IMR-90 (cell line): ENCODE results near the gene XRCC3. TPM values are rescaled to one million over a fixed set of nuclear protein-coding genes. Genes with fewer than 3 reads are reported as not detected.

Experiments used
- ATAC-seq: fragments of 200-7000 bp; cut with Tn5 transposase; 2 replicates; pipeline ENCODE4 v1.9.1; 2020; ENCODE audit warnings: low read depth, mild to moderate bottlenecking, moderate library complexity
- BruUV-seq: library from RNA; stranded (reverse); fragments of 400-500 nt; replicated peaks from 2 replicates; lab custom pipeline; 2021; lab: Mats Ljungman, UMichigan
- CTCF ChIA-PET: fragments of 300-600 bp; formaldehyde crosslinking; extraction: SDS; loops from one replicate; lab custom pipeline; 2021; ENCODE audit warnings: antibody characterized with exemption; lab: Yijun Ruan, JAX
- POLR2A ChIA-PET: fragments of 300-600 bp; sonication (Branson Sonifier 250); formaldehyde crosslinking; loops from one replicate; lab custom pipeline; 2022; ENCODE audit warnings: antibody characterized with exemption; ENCODE audit not compliant: unreplicated experiment; lab: Charles Lee
- DNase-seq: peaks from one replicate; pipeline ENCODE4 v3.0.0; 2013
- H2AFZ ChIP-seq: replicated peaks from 2 replicates; pipeline ENCODE3; 2013; ENCODE audit warnings: low read length, mild to moderate bottlenecking; ENCODE audit not compliant: poor library complexity
- H2AK5ac ChIP-seq: 2 replicates; pipeline ENCODE4 v1.6.1; 2013; ENCODE audit warnings: low read depth, low read length, inconsistent platforms
- H2AK9ac ChIP-seq: replicated peaks from 2 replicates; pipeline ENCODE3; 2013; ENCODE audit warnings: mild to moderate bottlenecking, low read depth, low read length, moderate library complexity; ENCODE audit not compliant: poor library complexity
- H2BK120ac ChIP-seq: 2 replicates; pipeline ENCODE4 v1.6.1; 2013; ENCODE audit warnings: low read depth, low read length, inconsistent platforms
- H2BK15ac ChIP-seq: 3 replicates; pipeline ENCODE4 v1.6.1; 2013; ENCODE audit warnings: low read depth, low read length, inconsistent platforms
- H2BK20ac ChIP-seq: 2 replicates; pipeline ENCODE4 v1.6.1; 2013; ENCODE audit warnings: low read depth, mild to moderate bottlenecking, inconsistent platforms, low read length, moderate library complexity
- H2BK5ac ChIP-seq: 2 replicates; pipeline ENCODE4 v1.6.1; 2013; ENCODE audit warnings: mild to moderate bottlenecking, low read depth, low read length, inconsistent platforms; ENCODE audit not compliant: poor library complexity, severe bottlenecking
- H3K14ac ChIP-seq: replicated peaks from 2 replicates; pipeline ENCODE4 v1.6.1; 2013; ENCODE audit warnings: low read depth, low read length, inconsistent platforms
- H3K18ac ChIP-seq: 2 replicates; pipeline ENCODE4 v1.6.1; 2013; ENCODE audit warnings: low read depth, low read length, control low read depth
- H3K23ac ChIP-seq: 2 replicates; pipeline ENCODE4 v1.6.1; 2013; ENCODE audit warnings: low read depth, low read length, inconsistent platforms
- H3K27ac ChIP-seq: 2 replicates; pipeline ENCODE4 v1.5.1; 2013; ENCODE audit warnings: mild to moderate bottlenecking, control low read depth, low read length; ENCODE audit not compliant: insufficient read depth
- H3K27me3 ChIP-seq: 2 replicates; pipeline ENCODE4 v1.6.1; 2013; ENCODE audit warnings: low read length; ENCODE audit not compliant: control insufficient read depth, insufficient read depth
- H3K36me3 ChIP-seq: 2 replicates; pipeline ENCODE4 v1.6.1; 2013; ENCODE audit warnings: low read length, mixed read lengths; ENCODE audit not compliant: control insufficient read depth, insufficient read depth
- H3K4ac ChIP-seq: 2 replicates; pipeline ENCODE4 v1.6.1; 2013; ENCODE audit warnings: low read depth, low read length, inconsistent platforms
- H3K4me1 ChIP-seq: 2 replicates; pipeline ENCODE4 v1.6.1; 2013; ENCODE audit warnings: low read length, mixed read lengths; ENCODE audit not compliant: control insufficient read depth, insufficient read depth
- H3K4me2 ChIP-seq: 2 replicates; pipeline ENCODE4 v1.6.1; 2013; ENCODE audit warnings: low read depth, mild to moderate bottlenecking, control low read depth, low read length, moderate library complexity
- H3K4me3 ChIP-seq: 2 replicates; pipeline ENCODE4 v1.5.1; 2013; ENCODE audit warnings: low read depth, mild to moderate bottlenecking, control low read depth, low read length, moderate library complexity; ENCODE audit not compliant: insufficient read depth
- H3K56ac ChIP-seq: 2 replicates; pipeline ENCODE4 v1.6.1; 2013; ENCODE audit warnings: low read length, inconsistent platforms; ENCODE audit not compliant: insufficient read depth; ENCODE audit errors: extremely low read depth
- H3K79me1 ChIP-seq, 2 experiments: 2 replicates each; pipeline ENCODE4 v1.6.1; 2013; ENCODE audit warnings: low read length in 2 of 2, inconsistent platforms in 1 of 2, low read depth in 1 of 2
- H3K9ac ChIP-seq: 2 replicates; pipeline ENCODE4 v1.6.1; 2013; ENCODE audit warnings: low read depth, low read length, control low read depth
- H3K9me1 ChIP-seq: 2 replicates; pipeline ENCODE4 v1.6.1; 2013; ENCODE audit warnings: low read length, inconsistent platforms; ENCODE audit not compliant: insufficient read depth
- H3K9me3 ChIP-seq: 2 replicates; pipeline ENCODE4 v1.6.1; 2013; ENCODE audit warnings: low read length; ENCODE audit not compliant: control insufficient read depth, insufficient read depth
- H4K20me1 ChIP-seq: 2 replicates; pipeline ENCODE4 v1.6.1; 2013; ENCODE audit warnings: low read length, inconsistent platforms; ENCODE audit not compliant: insufficient read depth
- H4K5ac ChIP-seq: 2 replicates; pipeline ENCODE4 v1.6.1; 2013; ENCODE audit warnings: mild to moderate bottlenecking, low read depth, low read length, control low read depth
- H4K8ac ChIP-seq, 2 experiments: 2 replicates each; pipeline ENCODE4 v1.6.1; 2013; ENCODE audit warnings: low read depth in 2 of 2, low read length in 2 of 2, control low read depth in 1 of 2, inconsistent platforms in 1 of 2
- H4K91ac ChIP-seq: 2 replicates; pipeline ENCODE4 v1.6.1; 2013; ENCODE audit warnings: low read depth, low read length, inconsistent platforms; ENCODE audit not compliant: insufficient read depth
- BHLHE40 ChIP-seq: fragments of 150-350 bp; IDR thresholded peaks from 2 replicates; pipeline ENCODE4 v1.6.1; 2016; ENCODE audit warnings: mild to moderate bottlenecking, low read depth, low read length
- CEBPB ChIP-seq: IDR thresholded peaks from 2 replicates; pipeline ENCODE4 v1.6.1; 2012; ENCODE audit warnings: low read depth, low read length, improper control_type of control experiment
- CHD1 ChIP-seq: IDR thresholded peaks from 2 replicates; pipeline ENCODE4 v1.6.1; 2012; ENCODE audit warnings: low read depth, low read length, improper control_type of control experiment
- FOS ChIP-seq: fragments of 150-350 bp; IDR thresholded peaks from 2 replicates; pipeline ENCODE4 v1.6.1; 2016; ENCODE audit warnings: low read depth, low read length
- MAFK ChIP-seq: IDR thresholded peaks from 2 replicates; pipeline ENCODE4 v1.6.1; 2012; ENCODE audit warnings: low read depth, low read length, improper control_type of control experiment
- MAZ ChIP-seq: IDR thresholded peaks from 2 replicates; pipeline ENCODE4 v1.6.1; 2012; ENCODE audit warnings: low read depth, mild to moderate bottlenecking, low read length, improper control_type of control experiment, moderate library complexity, borderline replicate concordance
- MXI1 ChIP-seq: IDR thresholded peaks from 2 replicates; pipeline ENCODE4 v1.6.1; 2012; ENCODE audit warnings: low read depth, mild to moderate bottlenecking, low read length, moderate library complexity, borderline replicate concordance
- NFE2L2 ChIP-seq: fragments of 150-350 bp; IDR thresholded peaks from 2 replicates; pipeline ENCODE4 v1.6.1; 2016; ENCODE audit warnings: low read depth, mild to moderate bottlenecking, low read length
- POLR2A ChIP-seq: IDR thresholded peaks from 2 replicates; pipeline ENCODE4 v1.6.1; 2012; ENCODE audit warnings: mild to moderate bottlenecking, low read depth, low read length
- RAD21 ChIP-seq: IDR thresholded peaks from 2 replicates; pipeline ENCODE4 v1.6.1; 2012; ENCODE audit warnings: low read length, improper control_type of control experiment
- RCOR1 ChIP-seq: IDR thresholded peaks from 2 replicates; pipeline ENCODE4 v1.6.1; 2012; ENCODE audit warnings: mild to moderate bottlenecking, low read length, improper control_type of control experiment; ENCODE audit not compliant: insufficient replicate concordance
- RFX5 ChIP-seq: IDR thresholded peaks from 2 replicates; pipeline ENCODE4 v1.8.0; 2012; ENCODE audit warnings: low read depth, mild to moderate bottlenecking, low read length, moderate library complexity
- SMC3 ChIP-seq: fragments of 150-350 bp; IDR thresholded peaks from 2 replicates; pipeline ENCODE4 v1.6.1; 2016; ENCODE audit warnings: low read depth, mild to moderate bottlenecking, antibody characterized with exemption, low read length, moderate library complexity
- WGBS, 2 experiments: methylation state at CpG; one replicate each; pipeline versions ENCODE4 v1.1.5 to v1.1.7; 2013; ENCODE audit warnings: missing lambda C conversion rate in 2 of 2; ENCODE audit not compliant: insufficient read length in 1 of 2; ENCODE audit errors: extremely low coverage in 2 of 2; 5-methylcytosine and 5-hydroxymethylcytosine counted together
- dilution Hi-C: fragments of 300-500 bp; cut with HindIII; formaldehyde crosslinking; loops from one replicate; pipeline ENCODE4 v1.14.3; 2018; ENCODE audit warnings: low sequenced_read_pairs; ENCODE audit not compliant: unreplicated experiment
- in situ Hi-C: fragments of 300-500 bp; cut with MboI; formaldehyde crosslinking; loops from 3 replicates; pipeline ENCODE4 v1.14.3; 2019; ENCODE audit warnings: low sequenced_read_pairs, inconsistent platforms, mixed read lengths
- intact Hi-C: fragments of 100-400 bp; cut with micrococcal nuclease; formaldehyde crosslinking; loops from 2 replicates; pipeline ENCODE4 v1.10.0; 2022
- polyA plus RNA-seq, 3 experiments: library from polyadenylated mRNA; depleted of rRNA; stranded (reverse); fragments of >200 nt; gene quantifications; 2 replicates each; pipeline ENCODE4 v1.2.3, GENCODE V29; 2012; ENCODE audit warnings: low replicate concordance in 1 of 3
- total RNA-seq: library from RNA; depleted of rRNA; stranded (reverse); fragments of >200 nt; gene quantifications from 2 replicates; pipeline ENCODE4 v1.2.3, GENCODE V29; 2012
- TF ChIP-seq, protein P1 (sequence below): fragments of 150-350 bp; IDR thresholded peaks from 2 replicates; pipeline ENCODE4 v1.6.1; 2016; ENCODE audit warnings: low read depth, mild to moderate bottlenecking, low read length, moderate library complexity, borderline replicate concordance
- TF ChIP-seq, protein P2 (sequence below): fragments of 150-350 bp; IDR thresholded peaks from 2 replicates; pipeline ENCODE4 v1.6.1; 2017; ENCODE audit warnings: mild to moderate bottlenecking, antibody characterized with exemption, low read length, low read depth
- TF ChIP-seq, protein P3 (sequence below): conservative IDR thresholded peaks from 2 replicates; pipeline ENCODE4 v1.5.1; 2012; ENCODE audit warnings: mild to moderate bottlenecking, low read depth, low read length, improper control_type of control experiment

The XRCC3 gene
- total and polyA plus RNA-seq, 2 of the 4 experiments (the other 2 are of a cell fraction): 8.1 to 9.5 TPM

DNA sequence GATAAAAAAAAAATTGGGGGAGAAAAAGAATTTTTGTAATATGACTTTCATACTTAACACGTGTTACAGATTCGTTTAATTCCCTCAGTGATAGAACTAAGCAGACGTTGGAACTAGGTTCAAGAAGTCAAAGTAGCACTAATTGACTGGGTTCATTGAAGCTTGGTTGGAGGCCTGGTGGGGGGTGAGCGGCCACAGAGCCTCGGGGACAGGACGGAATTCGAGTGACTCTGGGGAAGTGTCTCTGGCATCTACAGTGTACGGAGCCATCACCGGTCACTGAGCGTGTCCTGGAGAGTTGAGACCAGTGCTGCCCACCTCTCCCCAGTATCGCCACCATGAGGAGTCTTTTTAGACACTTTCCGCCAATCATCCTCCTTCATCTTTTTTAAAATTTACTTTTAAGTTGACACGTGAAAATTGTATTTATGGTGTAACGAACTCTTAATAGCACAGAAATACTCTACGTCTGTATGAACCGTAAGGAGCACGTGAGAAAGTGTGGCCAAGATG is 1.7 kb upstream of the XRCC3 start:
- no peak overlapping the region for H4K91ac ChIP-seq
- peaks cover 32 to 79% of the 10 kb centered on the region in 2 experiments for H3K79me1 ChIP-seq
- peaks cover 10% of the 10 kb centered on the region for H3K4me1 ChIP-seq
- no peak for ATAC-seq
- no TSS peak for BruUV-seq
- H3K18ac ChIP-seq: no peak overlapping the region
- H3K4me3 ChIP-seq: peak overlapping the region; percentile 83; the same call in 1 of the 2 replicates
- H2AK5ac ChIP-seq: no peak overlapping the region
- dilution Hi-C loops: no loop called here
- ChIA-PET POLR2A (no interaction called here), CTCF (no interaction called here)
- H3K56ac ChIP-seq: no peak overlapping the region
- H2BK5ac ChIP-seq: no peak overlapping the region
- H3K27ac ChIP-seq: no peak overlapping the region
- peaks cover 54% of the 10 kb centered on the region for H4K20me1 ChIP-seq
- peaks cover 14% of the 10 kb centered on the region for H3K9me1 ChIP-seq
- H3K4ac ChIP-seq: no peak overlapping the region
- H3K9ac ChIP-seq: peak overlapping the region; percentile 61; the same call in 1 of the 2 replicates
- no peak overlapping the region for H2BK20ac ChIP-seq
- no peak overlapping the region for H3K14ac ChIP-seq
- in situ Hi-C loops: no loop called here
- no peaks in the 10 kb centered on the region for H3K36me3 ChIP-seq
- H4K8ac ChIP-seq: no peak overlapping the region
- no peak for DNase-seq
- intact Hi-C loops: loop anchor here (5.0 kb wide), 1 partner anchor 265 kb away; no protein-coding TSS in a partner anchor
- H2BK15ac ChIP-seq: no peak overlapping the region
- no peaks in the 10 kb centered on the region for H3K9me3 ChIP-seq
- no peak overlapping the region for H2BK120ac ChIP-seq
- H2AFZ ChIP-seq: no peak overlapping the region
- H3K27me3 ChIP-seq: no peaks in the 10 kb centered on the region
- H3K23ac ChIP-seq: no peak overlapping the region
- no peak for TF ChIP-seq FOS
- no peak for TF ChIP-seq NFE2L2
- no peak for TF ChIP-seq RAD21
- TF ChIP-seq, protein P1, sequence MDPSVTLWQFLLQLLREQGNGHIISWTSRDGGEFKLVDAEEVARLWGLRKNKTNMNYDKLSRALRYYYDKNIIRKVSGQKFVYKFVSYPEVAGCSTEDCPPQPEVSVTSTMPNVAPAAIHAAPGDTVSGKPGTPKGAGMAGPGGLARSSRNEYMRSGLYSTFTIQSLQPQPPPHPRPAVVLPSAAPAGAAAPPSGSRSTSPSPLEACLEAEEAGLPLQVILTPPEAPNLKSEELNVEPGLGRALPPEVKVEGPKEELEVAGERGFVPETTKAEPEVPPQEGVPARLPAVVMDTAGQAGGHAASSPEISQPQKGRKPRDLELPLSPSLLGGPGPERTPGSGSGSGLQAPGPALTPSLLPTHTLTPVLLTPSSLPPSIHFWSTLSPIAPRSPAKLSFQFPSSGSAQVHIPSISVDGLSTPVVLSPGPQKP: no peak
- TF ChIP-seq, protein P2, sequence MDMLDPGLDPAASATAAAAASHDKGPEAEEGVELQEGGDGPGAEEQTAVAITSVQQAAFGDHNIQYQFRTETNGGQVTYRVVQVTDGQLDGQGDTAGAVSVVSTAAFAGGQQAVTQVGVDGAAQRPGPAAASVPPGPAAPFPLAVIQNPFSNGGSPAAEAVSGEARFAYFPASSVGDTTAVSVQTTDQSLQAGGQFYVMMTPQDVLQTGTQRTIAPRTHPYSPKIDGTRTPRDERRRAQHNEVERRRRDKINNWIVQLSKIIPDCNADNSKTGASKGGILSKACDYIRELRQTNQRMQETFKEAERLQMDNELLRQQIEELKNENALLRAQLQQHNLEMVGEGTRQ: no peak
- no peak for TF ChIP-seq SMC3
- TF ChIP-seq MAZ: no peak
- no peak for TF ChIP-seq RFX5
- TF ChIP-seq, protein P3, sequence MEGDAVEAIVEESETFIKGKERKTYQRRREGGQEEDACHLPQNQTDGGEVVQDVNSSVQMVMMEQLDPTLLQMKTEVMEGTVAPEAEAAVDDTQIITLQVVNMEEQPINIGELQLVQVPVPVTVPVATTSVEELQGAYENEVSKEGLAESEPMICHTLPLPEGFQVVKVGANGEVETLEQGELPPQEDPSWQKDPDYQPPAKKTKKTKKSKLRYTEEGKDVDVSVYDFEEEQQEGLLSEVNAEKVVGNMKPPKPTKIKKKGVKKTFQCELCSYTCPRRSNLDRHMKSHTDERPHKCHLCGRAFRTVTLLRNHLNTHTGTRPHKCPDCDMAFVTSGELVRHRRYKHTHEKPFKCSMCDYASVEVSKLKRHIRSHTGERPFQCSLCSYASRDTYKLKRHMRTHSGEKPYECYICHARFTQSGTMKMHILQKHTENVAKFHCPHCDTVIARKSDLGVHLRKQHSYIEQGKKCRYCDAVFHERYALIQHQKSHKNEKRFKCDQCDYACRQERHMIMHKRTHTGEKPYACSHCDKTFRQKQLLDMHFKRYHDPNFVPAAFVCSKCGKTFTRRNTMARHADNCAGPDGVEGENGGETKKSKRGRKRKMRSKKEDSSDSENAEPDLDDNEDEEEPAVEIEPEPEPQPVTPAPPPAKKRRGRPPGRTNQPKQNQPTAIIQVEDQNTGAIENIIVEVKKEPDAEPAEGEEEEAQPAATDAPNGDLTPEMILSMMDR: no peak
- no peak for TF ChIP-seq POLR2A
- TF ChIP-seq CEBPB: no peak
- no peak for TF ChIP-seq BHLHE40
- TF ChIP-seq MAFK: no peak
- TF ChIP-seq CHD1: no peak
- no peak for TF ChIP-seq MXI1
- TF ChIP-seq RCOR1: no peak
- H4K5ac ChIP-seq: no peak overlapping the region
- H3K4me2 ChIP-seq: peak overlapping the region; percentile 98
- no peak overlapping the region for H2AK9ac ChIP-seq
- 83% methylated on average over 5 of the region's 17 CpGs; no CpG with 5 or more reads in 1 of the 2 experiments for WGBS, 2 experiments
